GM12874 (cell line): ENCODE measurements around the gene OR2AG2.

Experiments used
- TF ChIP-seq, protein P1 (sequence below): IDR thresholded peaks from 2 replicates; pipeline ENCODE4 v1.5.1; 2011; ENCODE audit warnings: low read depth, mild to moderate bottlenecking, control low read depth, low read length, moderate library complexity; ENCODE audit not compliant: insufficient read depth

The OR2AG2 gene

DNA sequence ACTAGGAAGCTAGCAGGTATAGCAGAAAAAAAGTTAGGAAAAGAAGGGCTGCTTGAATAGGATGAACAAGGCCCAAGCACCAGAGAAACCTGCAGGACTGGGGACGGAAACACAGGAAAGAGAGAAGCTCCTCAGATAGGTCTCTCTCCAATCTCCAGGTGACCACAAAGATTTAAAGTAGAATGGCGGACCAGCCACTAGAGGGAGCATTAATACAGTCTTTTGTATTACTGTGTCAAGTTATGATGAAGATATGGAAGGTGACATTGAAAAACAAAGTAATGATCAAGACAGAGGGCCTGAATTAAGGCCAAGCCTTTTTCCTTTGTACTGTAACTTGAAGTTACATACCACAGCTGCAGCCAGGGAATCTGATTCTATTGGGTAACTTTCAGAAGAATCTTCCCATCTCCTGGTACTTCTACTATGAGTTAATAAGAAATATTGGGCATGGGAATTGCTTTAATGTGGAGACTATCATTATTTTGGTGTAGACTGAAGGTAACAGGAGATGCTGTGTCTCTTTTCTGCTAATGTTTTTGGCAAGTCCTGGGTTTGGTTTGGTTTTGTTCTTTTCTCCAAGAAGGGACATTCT lies 33.8 kb downstream of the OR2AG2 start:
- TF ChIP-seq, protein P1, sequence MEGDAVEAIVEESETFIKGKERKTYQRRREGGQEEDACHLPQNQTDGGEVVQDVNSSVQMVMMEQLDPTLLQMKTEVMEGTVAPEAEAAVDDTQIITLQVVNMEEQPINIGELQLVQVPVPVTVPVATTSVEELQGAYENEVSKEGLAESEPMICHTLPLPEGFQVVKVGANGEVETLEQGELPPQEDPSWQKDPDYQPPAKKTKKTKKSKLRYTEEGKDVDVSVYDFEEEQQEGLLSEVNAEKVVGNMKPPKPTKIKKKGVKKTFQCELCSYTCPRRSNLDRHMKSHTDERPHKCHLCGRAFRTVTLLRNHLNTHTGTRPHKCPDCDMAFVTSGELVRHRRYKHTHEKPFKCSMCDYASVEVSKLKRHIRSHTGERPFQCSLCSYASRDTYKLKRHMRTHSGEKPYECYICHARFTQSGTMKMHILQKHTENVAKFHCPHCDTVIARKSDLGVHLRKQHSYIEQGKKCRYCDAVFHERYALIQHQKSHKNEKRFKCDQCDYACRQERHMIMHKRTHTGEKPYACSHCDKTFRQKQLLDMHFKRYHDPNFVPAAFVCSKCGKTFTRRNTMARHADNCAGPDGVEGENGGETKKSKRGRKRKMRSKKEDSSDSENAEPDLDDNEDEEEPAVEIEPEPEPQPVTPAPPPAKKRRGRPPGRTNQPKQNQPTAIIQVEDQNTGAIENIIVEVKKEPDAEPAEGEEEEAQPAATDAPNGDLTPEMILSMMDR, result peak; percentile 60; the same call in 1 of the 2 replicates

DNA sequence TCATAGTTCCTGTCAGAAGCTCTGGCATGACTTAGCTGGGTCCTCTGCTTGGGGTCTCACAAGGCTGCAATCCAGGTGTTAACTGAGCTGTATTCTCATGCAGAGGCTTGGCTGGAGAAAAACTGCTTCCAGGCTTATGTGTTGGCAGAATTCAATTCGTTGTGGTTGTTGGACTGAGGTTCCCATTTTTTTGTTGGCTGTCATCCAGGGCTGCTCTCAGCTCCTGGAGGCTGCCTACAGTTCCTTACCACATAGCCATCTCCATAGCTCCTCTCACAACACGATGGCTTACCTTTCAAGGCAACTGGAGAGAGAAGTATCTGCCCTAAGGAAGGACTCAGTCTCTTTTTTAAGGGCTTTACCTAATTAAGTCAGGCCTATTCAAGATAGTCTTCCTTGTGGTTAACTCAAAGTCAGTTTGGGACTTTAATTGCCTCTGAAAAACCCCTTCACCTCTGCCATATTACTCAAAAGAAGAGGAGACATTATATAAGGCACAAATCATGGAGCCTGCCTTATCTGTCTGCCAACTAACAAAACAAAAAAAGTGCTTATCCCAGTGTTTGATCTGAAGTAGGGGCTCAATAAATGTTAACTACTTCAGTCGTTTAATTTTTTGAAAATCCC lies 35.2 kb downstream of the OR2AG2 start:
- TF ChIP-seq, protein P1, result no peak

DNA sequence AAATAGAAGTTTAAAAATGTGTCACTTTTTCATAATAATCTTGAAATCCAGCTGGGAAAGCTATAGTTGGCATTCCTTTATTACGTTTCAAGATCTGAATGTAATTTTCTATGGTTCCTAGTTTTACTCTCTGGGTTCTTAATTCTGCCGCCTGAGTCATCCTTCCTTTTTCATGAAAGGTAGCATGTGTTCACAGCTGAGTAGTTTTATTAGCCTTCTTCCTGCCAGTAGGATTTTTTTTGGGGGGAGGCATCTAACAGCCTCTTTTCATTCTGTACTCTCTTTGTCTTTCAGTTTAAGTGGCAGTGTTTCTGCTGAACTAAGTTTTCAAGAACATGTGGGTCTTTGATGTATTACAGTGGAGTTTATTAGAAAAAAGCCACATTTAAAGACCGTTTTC lies 36.5 kb downstream of the OR2AG2 start:
- TF ChIP-seq, protein P1, result no peak

DNA sequence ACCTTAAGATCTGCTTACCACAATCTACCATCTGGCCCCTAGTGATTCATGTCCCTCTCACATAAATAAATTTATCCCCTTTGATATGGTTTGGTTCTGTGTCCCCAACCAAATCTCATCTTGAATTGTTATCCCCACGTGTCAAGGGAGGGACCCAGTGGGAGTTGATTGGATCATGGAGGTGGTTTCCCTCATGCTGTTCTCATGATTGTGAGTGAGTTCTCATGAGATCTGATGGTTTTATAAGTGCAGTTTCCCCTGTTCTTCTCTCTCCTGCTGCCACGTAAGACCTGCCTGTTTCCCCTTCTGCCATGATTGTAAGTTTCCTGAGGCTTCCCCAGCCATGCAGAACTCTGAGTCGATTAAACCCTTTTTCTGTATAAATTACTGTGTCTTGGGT lies 37.2 kb downstream of the OR2AG2 start:
- TF ChIP-seq, protein P1, result no peak

DNA sequence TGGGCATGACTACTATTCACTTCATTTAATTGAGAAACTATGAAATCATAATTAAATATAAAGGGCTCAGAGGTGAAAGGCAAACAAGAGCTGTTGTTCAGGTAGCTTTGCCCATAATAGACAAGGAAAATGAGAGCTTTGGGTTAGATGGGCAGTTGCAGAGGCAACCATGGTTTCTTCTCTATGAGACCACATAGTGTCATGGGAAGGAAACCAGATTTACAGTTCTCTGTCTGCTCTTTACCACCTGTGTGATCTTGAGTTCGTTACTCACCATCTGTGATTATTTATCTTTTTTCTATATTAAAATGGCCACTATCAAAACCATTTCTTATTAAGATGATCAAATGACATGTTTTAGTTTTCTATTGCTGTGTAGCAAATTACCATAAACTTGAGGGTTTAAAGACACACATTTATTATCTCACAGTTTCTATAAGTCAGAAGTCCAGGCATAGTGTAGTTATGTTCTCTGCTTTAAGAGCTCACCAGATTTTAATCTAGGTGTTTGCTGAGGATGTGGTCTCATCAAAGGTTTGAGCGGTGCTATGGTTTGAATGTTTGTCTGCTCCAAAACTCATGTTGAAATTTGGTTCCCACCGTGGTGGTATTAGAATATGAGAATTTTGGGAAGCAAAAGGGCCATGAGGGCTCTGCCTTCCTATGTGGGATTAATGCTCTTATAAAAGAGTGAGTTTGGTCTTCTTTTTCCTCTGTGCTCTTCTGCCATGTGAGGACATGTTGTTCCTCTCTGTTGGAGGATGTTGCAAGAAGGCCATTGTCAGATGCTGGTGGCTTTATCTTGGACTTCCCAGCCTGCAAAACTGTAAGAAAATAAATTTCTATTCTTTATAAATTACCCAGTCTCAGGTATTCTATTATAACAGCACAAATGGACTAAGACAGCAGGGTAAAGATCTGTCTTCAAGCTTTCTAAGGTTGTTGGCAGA lies 38.2 kb downstream of the OR2AG2 start:
- TF ChIP-seq, protein P1, result no peak

DNA sequence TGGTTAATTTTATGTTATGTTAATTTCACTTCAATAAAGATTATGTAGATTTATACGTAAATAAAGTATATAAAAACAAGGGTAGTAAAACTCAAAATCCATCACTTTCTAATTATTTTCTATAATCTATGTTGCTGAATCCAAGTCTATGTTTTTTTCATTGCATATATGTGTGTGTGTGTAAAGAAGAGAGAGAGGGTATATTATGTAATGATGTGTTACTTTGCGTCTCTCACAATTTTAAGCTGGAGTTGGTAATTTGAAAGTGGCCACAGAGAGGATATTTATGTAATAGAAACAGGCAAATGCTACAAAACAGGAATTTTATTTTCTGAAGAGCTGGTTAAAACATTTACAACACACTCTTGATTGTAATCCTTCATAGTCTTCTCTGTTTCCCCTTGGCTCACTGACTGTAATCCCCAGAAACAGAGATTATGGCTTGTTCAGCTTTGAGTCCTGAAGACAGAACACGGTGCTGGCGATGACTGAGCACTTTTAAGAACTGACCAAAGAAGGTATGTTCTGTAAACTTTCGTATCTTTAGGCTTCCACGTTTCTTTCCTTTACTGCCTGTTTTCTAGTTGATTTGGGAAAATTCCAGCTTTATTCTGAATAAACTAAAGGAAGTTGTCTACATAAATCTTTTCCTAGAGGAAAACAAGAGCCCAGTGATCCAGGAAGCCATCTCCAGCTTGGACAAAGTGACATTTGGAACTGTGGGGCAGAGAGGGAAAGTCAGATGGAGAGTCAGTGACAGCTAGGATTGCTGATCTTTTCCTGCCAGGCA lies 43.6 kb downstream of the OR2AG2 start:
- TF ChIP-seq, protein P1, result no peak

DNA sequence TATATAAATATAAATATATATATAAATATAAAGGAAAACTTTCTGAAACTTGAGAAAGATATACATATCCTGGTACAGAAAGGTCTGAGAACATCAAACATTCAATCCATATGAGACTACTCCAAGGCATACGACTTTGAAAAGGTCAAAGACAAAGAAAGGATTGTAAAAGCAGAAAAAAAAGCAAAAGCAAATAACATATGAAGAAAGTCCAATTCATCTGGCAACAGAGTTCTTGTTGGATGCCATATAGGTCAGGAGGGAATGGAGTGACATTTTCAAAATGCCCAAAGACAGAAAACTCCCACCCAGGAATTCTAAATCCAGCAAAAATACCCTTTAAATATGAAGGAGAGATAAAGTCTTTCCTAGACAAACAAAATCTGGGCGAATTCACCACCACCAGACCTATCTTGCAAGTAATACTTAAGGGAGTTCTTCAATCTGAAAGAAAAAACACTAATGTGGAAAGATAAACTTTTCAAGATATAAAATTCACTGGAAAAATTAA lies 46.3 kb downstream of the OR2AG2 start:
- TF ChIP-seq, protein P1, result no peak
